Hippocampal formation (tissue), 2 donors: Measurements from ENCODE around the gene TSSC4.
A peak's percentile ranks its signal among the peaks of the same experiment; 100 is the strongest.

Experiments used
- DNase-seq, 2 donors: peaks; one replicate each; lab custom pipeline; 2025; lab: John Stamatoyannopoulos, UW

Gene TSSC4

DNA sequence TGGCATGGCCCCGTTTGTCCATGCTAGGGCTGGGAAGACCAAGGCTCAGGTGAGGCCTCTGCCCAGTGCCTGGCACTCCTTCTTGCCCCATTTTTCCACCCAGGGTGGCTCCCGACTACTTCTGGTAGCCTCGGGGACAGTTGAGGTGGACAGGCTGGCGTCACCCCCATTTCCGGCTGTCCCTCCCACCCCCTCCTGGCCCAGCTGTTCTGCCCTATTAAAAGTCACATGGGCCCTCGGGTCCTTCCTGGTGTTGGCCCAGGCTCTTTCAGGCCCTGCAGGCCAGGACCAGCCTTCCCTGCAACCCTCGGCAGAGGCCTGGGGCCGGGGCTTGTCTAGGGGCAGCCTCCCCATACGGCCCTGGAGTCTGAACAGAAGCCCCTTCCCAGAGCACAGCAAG is 14.0 kb upstream of the TSSC4 start:
- no peak for DNase-seq

GRCh38 chr11:2387266-2387987 is 13.1 kb upstream of the TSSC4 start:
- peak; percentile 39 to 45 for DNase-seq

- no peak for DNase-seq
These were observed 11.8 kb upstream of the TSSC4 start for GRCh38 chr11:2388431-2389376.

DNA sequence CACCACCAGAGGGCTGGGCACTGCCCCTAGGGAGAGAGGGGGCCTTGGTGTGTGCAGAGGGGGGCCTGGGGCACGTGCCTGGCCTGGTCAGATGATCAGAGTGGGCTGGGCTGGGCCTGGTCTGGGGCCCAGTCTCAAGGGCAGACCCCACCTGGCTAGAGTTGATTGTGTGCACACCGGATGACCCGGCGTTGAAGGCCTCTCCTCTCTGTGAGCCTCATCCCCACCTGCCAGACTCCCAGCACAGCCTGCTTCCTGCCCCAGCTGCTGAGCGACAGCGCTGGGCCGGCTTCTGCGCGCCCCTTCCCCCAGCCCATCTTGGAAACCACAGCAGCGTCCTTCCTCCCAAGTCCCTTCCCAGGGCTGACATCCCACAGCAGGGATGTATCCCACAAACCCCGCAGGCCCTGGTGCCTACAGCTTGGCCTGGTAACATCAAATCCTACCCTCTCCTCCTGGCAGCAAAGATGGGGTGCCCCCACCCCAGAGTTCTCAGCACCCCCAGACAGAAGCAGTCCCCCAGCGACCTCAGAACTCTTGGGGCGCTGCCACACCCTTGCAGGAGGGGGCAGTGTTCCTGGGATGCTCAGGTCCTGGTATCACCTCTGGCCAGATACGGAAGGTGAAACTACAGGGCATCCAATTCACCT is 11.0 kb upstream of the TSSC4 start:
- DNase-seq = no peak

- DNase-seq = no peak
These were observed 10.3 kb upstream of the TSSC4 start for GRCh38 chr11:2390091-2390724.

DNA sequence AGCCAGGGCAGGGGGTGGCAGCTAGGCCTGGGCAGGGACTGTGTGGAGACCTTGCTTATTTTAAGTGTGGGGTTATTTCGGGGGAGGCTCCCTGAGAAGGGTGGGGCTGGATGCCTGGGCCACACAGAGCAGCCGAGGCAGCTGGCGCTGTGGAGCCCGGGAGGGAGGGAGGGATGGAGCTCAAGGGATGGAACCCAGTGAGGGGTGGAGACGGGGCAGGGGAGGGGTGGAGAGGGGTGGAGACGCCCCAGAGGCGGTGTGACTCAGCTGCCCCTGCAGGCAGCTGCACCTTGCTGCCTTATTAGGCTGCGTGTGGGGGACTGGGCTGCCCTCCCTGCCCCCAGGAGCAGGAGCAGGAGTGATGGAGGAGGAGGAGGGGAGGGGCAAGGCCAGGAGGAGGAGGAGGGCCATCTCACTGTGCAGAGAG is 9.8 kb upstream of the TSSC4 start:
- no peak for DNase-seq

GRCh38 chr11:2391181-2391975 is 9.2 kb upstream of the TSSC4 start:
- DNase-seq = no peak

DNA sequence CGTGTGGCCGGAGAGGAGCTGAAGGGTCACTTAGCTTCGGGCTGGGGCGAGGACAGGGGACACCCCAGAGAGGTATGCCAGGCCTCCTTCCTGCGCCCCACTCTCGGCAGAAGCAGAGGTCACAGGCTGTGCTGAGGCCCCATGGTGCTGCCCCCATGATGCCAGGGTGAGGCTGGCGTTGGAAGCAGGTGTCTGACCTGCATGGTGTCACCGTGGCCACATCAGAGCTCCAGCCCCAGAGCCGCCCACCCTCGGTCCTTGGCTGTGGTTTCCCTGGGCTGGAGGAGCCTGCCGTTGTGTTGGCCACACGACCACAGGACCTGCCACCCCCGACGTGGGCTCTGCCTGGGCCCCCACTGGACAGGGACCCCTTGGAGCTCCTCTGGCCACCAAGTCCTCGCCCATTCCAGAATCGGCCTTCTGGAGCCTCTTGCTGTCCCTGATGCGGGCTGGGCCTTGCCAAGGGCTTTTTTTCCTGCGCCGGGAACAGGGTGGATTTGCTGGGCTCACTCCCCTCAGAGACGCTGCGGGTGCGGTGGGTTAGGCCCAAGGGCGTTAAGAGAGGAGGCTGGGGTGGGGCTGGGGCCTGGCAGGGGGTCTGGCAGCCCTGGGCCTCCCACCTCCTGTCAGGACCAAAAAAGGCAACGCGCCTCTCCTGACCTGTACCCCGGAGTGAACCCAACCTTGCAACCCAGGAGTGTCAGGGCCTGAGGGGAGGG is 8.2 kb upstream of the TSSC4 start:
- no peak for DNase-seq

DNA sequence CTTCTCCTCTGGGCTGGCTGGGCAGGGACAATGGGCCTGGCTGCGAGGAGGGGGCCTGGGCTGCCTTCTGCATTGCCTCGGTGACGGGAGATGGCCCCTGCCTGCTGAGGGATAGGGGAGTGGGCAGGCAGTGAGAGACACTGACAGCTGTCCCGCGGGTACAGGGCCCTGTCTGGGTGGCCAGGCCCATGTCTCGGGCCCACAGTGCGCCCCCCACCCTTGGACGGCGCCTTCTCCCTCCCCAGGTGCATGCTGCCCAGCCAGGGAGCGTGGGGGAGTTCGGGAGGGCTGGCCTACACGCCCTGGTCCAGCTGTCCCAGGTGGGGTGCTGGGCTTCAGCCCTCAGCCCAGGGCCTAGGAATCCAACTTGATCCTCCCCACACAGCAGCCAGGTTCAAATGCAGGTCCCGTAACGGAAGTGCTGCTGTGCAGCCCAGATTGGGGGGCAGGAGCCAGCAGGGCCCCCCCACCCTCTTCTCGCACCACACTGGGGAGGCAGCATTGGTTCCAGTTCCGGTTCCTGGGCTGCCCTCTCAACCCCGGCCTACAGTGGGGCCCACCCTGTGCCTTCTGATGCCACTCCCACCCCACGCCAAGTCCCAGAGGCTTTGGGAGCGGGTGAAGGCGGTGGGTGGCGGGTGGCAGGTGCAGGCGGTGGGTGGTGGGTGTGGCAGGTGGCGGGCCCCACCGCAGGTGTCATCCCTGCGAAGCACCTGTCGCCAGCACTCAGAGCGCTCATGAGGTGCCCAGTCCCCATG is 7.3 kb upstream of the TSSC4 start:
- DNase-seq = no peak

GRCh38 chr11:2393941-2394817 is 6.4 kb upstream of the TSSC4 start:
- no peak for DNase-seq

DNA sequence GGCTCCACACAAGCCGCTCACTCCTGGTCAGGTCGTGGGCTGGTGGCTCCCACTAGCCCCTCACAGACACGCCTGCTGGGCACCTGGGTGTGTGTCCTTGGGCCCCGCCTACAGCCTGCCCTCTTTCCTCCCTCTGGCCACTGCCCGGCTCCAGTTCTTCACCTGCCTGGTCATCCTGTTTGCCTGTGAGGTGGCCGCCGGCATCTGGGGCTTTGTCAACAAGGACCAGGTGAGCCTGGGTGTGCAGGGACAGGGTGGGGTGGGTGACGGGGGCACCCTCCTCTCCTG is 5.8 kb upstream of the TSSC4 start:
- no peak for DNase-seq

- DNase-seq = no peak
These were observed 5.3 kb upstream of the TSSC4 start for GRCh38 chr11:2395211-2395730.

- no peak for DNase-seq
These were observed 4.7 kb upstream of the TSSC4 start for GRCh38 chr11:2395856-2396255.

- no peak for DNase-seq
These were observed 4.1 kb upstream of the TSSC4 start for GRCh38 chr11:2396471-2396870.

GRCh38 chr11:2397005-2397404 is 3.5 kb upstream of the TSSC4 start:
- no peak for DNase-seq

GRCh38 chr11:2398664-2399355 is 1.7 kb upstream of the TSSC4 start:
- no peak for DNase-seq

- no peak for DNase-seq
These were observed 972 bp upstream of the TSSC4 start for GRCh38 chr11:2399488-2400068.
